ENCODE results near the gene TADA2A.

The TADA2A gene

DNA sequence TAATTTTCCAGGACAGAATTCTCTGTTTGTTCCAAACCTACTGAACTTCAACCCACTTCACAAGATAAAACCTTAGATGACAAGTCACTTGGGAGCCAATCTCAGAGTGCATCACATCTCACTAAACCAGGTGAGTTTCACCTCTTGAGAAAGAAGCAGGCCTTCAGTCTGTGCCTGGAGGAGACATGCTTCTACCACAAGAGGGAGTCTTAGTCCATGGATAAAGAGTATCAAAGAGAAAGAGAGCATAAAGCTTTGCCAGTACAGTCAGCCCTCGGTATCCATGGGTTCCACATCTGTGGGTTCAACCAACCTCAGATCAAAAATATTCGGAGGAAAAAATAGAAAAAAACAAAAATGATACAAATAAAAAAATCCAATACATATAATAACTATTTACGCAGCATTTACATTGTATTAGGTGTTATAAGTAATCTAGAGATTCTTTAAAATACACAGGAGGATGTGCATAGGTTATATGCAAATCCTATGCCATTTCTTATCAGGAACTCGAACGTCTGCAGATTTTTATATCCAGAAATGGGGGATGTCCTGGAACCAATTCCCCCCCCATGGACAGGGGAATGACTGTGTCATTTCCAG is 120.7 kb downstream of the TADA2A start:
- Histone ChIP-seq H3K27ac (ENCODE audit: low read depth, low read length) (no peak overlapping the region), H3K9me2 (replicated peaks; ENCODE audit: control insufficient read depth, low read length) (no peaks in the 10 kb centered on the region), H3K36me3 (ENCODE audit: control insufficient read depth, low read length) (peaks cover 78% of the 10 kb centered on the region), H3K79me2 (ENCODE audit: control insufficient read depth, low read length) (no peaks in the 10 kb centered on the region), H3K4me3 (ENCODE audit: low read length) (no peak overlapping the region), H3K27me3 (ENCODE audit: control insufficient read depth, low read length) (no peaks in the 10 kb centered on the region), H3K4me1 (ENCODE audit: control insufficient read depth, low read length) (no peaks in the 10 kb centered on the region), H3K9me3 (ENCODE audit: control insufficient read depth, insufficient read depth, low read length) (no peaks in the 10 kb centered on the region), H3K4me2 (ENCODE audit: low read length) (no peak overlapping the region), H3F3A (ENCODE audit: control insufficient read depth, insufficient read depth) (no peaks in the 10 kb centered on the region), H4K20me1 (ENCODE audit: control insufficient read depth, insufficient read depth, low read depth, low read length) (peaks cover 7% of the 10 kb centered on the region)
- TF ChIP-seq, protein P1, sequence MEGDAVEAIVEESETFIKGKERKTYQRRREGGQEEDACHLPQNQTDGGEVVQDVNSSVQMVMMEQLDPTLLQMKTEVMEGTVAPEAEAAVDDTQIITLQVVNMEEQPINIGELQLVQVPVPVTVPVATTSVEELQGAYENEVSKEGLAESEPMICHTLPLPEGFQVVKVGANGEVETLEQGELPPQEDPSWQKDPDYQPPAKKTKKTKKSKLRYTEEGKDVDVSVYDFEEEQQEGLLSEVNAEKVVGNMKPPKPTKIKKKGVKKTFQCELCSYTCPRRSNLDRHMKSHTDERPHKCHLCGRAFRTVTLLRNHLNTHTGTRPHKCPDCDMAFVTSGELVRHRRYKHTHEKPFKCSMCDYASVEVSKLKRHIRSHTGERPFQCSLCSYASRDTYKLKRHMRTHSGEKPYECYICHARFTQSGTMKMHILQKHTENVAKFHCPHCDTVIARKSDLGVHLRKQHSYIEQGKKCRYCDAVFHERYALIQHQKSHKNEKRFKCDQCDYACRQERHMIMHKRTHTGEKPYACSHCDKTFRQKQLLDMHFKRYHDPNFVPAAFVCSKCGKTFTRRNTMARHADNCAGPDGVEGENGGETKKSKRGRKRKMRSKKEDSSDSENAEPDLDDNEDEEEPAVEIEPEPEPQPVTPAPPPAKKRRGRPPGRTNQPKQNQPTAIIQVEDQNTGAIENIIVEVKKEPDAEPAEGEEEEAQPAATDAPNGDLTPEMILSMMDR (IDR thresholded peaks at IDR 0.05; ENCODE audit: low read depth, low read length, poor library complexity, severe bottlenecking) = peak; percentile 64
- no peak for TF ChIP-seq EZH2phosphoT487 (IDR thresholded peaks at IDR 0.05; ENCODE audit: borderline replicate concordance, low read length)
